ENCODE results near the gene PMEPA1.

DNA sequence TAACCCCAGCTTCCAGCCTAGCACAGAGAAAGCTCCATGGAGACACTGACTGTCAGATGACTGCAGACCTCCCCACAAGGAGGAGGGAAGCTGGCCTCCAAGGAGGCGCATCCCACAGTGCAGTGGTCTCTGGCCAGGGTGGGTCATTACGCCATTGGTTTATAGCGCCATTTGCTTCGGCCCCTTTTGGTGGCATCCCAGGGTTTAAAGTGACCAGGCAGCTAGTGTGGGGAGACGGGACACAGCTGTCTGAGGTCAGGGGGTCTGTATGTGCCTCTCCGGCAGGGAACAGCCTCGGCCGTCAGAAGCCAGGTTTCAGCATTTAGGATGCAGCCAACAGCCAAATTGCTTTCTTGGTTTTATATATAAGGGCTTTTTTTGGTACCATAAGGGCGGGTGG, 15.8 kb upstream of the PMEPA1 start:
- TF ChIP-seq, protein P1, sequence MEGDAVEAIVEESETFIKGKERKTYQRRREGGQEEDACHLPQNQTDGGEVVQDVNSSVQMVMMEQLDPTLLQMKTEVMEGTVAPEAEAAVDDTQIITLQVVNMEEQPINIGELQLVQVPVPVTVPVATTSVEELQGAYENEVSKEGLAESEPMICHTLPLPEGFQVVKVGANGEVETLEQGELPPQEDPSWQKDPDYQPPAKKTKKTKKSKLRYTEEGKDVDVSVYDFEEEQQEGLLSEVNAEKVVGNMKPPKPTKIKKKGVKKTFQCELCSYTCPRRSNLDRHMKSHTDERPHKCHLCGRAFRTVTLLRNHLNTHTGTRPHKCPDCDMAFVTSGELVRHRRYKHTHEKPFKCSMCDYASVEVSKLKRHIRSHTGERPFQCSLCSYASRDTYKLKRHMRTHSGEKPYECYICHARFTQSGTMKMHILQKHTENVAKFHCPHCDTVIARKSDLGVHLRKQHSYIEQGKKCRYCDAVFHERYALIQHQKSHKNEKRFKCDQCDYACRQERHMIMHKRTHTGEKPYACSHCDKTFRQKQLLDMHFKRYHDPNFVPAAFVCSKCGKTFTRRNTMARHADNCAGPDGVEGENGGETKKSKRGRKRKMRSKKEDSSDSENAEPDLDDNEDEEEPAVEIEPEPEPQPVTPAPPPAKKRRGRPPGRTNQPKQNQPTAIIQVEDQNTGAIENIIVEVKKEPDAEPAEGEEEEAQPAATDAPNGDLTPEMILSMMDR (conservative IDR thresholded peaks at IDR 0.05): no peak
- TF ChIP-seq ZFX (IDR thresholded peaks at IDR 0.05): no peak
